Dendritic cell treated with granulocyte-macrophage colony-stimulating factor and Interleukin-4, amounts not matched to agents 40 ng/mL and 50 ng/mL, for 4 days (primary cell): ENCODE results near the gene AGGF1.
"Not testable (repeated sequence)": the region's sequence is repeated elsewhere in the genome, so short reads cannot be mapped to it uniquely, and the experiment has no call there.

Experiments used
- H3K27ac Mint-ChIP-seq: one replicate; pipeline ENCODE4 v1.8.0; 2022; ENCODE audit warnings: mild to moderate bottlenecking, mixed read lengths
- H3K27me3 Mint-ChIP-seq: one replicate; pipeline ENCODE4 v1.8.0; 2022; ENCODE audit warnings: mild to moderate bottlenecking, mixed read lengths
- H3K36me3 Mint-ChIP-seq: one replicate; pipeline ENCODE4 v1.8.0; 2022; ENCODE audit warnings: low read depth, mixed read lengths
- H3K4me1 Mint-ChIP-seq: one replicate; pipeline ENCODE4 v1.8.0; 2022; ENCODE audit warnings: low read depth, mixed read lengths
- H3K4me3 Mint-ChIP-seq: one replicate; pipeline ENCODE4 v1.8.0; 2022; ENCODE audit warnings: mild to moderate bottlenecking, moderate library complexity, mixed read lengths
- H3K9me3 Mint-ChIP-seq: one replicate; pipeline ENCODE4 v1.8.0; 2022; ENCODE audit warnings: mixed read lengths
- intact Hi-C: fragments of 100-400 bp; cut with micrococcal nuclease; formaldehyde crosslinking; loops from one replicate; pipeline ENCODE4 v1.15.0; 2022

AGGF1 gene, protein sequence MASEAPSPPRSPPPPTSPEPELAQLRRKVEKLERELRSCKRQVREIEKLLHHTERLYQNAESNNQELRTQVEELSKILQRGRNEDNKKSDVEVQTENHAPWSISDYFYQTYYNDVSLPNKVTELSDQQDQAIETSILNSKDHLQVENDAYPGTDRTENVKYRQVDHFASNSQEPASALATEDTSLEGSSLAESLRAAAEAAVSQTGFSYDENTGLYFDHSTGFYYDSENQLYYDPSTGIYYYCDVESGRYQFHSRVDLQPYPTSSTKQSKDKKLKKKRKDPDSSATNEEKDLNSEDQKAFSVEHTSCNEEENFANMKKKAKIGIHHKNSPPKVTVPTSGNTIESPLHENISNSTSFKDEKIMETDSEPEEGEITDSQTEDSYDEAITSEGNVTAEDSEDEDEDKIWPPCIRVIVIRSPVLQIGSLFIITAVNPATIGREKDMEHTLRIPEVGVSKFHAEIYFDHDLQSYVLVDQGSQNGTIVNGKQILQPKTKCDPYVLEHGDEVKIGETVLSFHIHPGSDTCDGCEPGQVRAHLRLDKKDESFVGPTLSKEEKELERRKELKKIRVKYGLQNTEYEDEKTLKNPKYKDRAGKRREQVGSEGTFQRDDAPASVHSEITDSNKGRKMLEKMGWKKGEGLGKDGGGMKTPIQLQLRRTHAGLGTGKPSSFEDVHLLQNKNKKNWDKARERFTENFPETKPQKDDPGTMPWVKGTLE

DNA sequence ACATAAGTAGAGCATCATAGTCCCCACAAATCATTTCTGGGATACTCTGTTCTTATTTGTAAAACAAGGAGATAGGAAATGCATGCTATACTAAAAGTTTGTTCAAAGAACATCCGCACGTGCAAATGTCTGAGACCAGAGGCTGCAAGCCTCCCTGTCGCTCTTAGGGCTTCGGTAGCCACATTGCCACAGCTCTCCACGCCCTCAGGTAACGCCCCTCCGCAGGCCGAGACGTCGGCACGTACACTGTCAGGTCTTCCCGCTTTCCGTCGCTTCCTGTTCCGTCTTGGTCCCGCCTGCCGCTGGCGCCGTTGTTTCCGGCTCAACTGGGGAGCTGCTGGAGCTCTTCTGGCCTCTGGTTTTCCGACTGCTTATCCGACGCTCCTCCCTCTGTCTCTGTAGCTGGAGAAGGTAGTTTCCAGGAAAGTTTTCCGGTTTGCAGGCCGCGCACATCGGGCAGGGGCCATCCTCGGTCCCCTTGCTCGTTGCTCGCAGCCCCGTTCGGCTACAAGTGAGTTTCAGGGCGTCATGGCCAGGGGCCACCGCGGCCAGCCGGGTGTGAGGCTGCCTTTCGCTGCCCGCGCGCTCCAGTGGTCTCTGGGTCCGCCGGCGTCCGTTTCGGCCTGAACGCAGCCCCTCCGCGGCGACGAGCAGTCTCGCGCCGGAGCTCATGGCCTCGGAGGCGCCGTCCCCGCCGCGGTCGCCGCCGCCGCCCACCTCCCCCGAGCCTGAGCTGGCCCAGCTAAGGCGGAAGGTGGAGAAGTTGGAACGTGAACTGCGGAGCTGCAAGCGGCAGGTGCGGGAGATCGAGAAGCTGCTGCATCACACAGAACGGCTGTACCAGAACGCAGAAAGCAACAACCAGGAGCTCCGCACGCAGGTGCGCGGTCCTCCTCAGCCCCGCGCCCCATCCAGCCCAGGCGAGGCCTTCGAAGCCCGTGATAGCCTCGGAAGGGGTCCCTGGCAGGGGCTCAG, at the start of gene AGGF1:
TSS of gene AGGF1 (plus strand) at position 308 of the 975 bp plus-strand sequence. CDS start at position 671, 363 bp downstream.
- H3K27me3 Mint-ChIP-seq, result no peaks in the 10 kb centered on the region
- intact Hi-C loops, result loop anchor here (2.0 kb wide), 1 partner anchor 34 kb away; no protein-coding TSS in a partner anchor
- peak within 1 kb of the TSS; percentile 95 for H3K27ac Mint-ChIP-seq
- peaks cover 30% of the 10 kb centered on the region for H3K36me3 Mint-ChIP-seq
- H3K4me1 Mint-ChIP-seq, result peaks cover 15% of the 10 kb centered on the region
- H3K4me3 Mint-ChIP-seq, result peak within 1 kb of the TSS; percentile 95
- H3K9me3 Mint-ChIP-seq, result peaks cover 18% of the 10 kb centered on the region

DNA sequence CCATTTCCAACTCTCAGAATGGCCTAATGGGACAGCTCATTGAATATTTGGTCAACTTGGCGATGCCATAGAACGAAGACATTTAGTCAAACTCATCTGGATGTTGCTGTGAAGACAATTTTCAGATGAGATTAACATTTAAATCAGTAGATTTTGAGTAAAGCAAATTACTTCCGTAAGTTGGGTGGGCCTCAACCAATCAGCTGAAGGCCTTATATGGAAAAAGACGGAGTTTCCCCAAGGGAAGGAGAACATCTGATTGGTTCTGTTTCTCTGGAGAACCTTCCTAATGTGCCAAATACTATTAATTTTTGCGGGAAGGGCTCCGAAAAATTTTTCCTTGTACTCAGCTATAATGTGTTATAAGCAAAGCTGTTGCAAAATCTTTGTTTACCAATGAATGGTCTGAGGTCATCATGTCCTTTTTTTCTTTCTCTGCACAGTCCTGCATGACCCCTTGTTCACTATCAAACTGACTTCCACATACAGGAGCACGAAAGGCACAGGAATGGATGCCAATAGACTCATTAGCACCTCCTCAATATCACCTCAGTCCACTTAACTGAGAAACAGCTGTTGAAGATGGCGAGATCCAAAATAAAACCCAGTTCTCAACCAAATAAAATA, 49.6 kb upstream of the AGGF1 start:
- Mint-ChIP-seq H3K27me3 (peaks cover 2% of the 10 kb centered on the region), H3K4me3 (no peak overlapping the region), H3K27ac (no peak overlapping the region), H3K4me1 (no peaks in the 10 kb centered on the region), H3K9me3 (no peaks in the 10 kb centered on the region), H3K36me3 (no peaks in the 10 kb centered on the region)
- intact Hi-C loops, result no loop called here

DNA sequence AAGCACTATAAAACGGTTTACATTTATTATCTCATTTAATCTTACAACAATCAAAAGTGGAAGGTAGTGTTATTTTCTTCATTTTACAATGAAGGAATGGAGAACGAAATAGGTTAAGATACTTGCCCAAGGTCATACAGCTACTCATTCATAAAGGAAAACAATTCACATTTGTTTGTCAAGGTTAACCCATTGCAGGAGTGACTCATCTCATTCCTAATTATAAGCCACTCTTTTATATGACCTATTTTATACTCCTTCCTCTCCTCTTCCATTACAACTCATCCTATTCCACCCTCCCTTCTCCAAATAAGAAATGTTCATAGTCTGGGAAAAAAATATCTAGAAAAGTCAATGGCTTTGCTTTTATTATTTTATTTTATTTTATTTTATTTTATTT, 47.8 kb upstream of the AGGF1 start:
- no peaks in the 10 kb centered on the region for H3K36me3 Mint-ChIP-seq
- peaks cover 9% of the 10 kb centered on the region for H3K4me1 Mint-ChIP-seq
- H3K4me3 Mint-ChIP-seq, result no peak overlapping the region
- peaks cover 2% of the 10 kb centered on the region for H3K27me3 Mint-ChIP-seq
- H3K9me3 Mint-ChIP-seq, result no peaks in the 10 kb centered on the region
- intact Hi-C loops, result no loop called here
- no peak overlapping the region for H3K27ac Mint-ChIP-seq

DNA sequence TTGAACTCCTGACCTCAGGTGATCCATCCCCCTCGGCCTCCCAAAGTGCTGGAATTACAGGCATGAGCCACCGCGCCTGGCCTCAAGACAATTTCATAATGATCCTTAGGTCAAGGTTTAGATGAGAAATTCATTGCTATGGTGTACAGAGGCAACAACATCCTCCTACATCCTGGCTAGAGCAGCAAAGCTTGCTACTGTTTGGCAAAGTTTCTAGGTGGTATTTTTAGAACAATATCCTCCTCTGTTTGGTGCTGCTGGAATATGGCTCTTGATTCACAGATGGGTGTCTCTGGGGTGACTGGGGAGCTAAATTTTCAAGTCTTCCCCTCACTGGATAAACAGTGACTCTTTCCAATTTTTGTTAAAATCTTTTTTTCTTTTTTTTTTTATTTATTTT, 46.7 kb upstream of the AGGF1 start:
- H3K4me1 Mint-ChIP-seq, result peaks cover 13% of the 10 kb centered on the region
- H3K27ac Mint-ChIP-seq, result no peak overlapping the region
- H3K36me3 Mint-ChIP-seq, result no peaks in the 10 kb centered on the region
- no peak overlapping the region for H3K4me3 Mint-ChIP-seq
- intact Hi-C loops, result no loop called here
- H3K27me3 Mint-ChIP-seq, result peaks cover 2% of the 10 kb centered on the region
- no peaks in the 10 kb centered on the region for H3K9me3 Mint-ChIP-seq

DNA sequence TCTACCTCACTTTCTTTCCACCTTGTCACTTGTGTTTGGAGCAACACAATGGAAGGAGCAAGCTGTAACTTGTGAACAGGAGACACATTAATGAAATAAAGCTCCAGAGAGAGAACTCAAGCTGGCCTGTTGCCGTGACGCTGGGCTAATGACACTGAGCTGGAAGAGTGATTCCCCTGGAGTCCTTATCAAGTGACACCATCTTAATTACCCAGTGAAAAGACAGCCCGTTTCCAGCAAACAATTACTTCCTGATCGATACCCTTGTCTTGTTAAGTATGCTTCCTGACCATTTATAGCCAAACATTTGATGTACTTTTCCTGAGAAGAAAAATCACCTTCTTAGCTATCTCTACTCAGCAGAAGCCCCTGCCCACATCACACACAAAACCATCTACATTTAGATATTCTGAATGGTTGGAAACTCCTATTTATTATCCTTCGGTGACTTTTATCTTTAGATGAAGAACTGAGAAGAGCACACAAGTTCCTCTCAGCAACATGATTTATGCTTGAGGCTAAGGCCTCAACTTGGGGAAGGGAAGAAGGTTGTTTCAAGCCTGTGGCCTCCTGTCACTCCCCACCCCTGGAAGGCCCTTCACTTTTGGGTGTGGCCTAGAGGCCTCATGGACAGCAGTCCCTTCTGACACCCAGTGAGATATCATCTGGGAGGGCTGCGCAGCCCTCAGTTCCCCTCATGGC, 43.2 kb upstream of the AGGF1 start:
- H3K4me3 Mint-ChIP-seq, result no peak overlapping the region
- intact Hi-C loops, result no loop called here
- H3K4me1 Mint-ChIP-seq, result peaks cover 21% of the 10 kb centered on the region
- peak overlapping the region; percentile 14 for H3K27ac Mint-ChIP-seq
- H3K36me3 Mint-ChIP-seq, result no peaks in the 10 kb centered on the region
- H3K9me3 Mint-ChIP-seq, result no peaks in the 10 kb centered on the region
- no peaks in the 10 kb centered on the region for H3K27me3 Mint-ChIP-seq

DNA sequence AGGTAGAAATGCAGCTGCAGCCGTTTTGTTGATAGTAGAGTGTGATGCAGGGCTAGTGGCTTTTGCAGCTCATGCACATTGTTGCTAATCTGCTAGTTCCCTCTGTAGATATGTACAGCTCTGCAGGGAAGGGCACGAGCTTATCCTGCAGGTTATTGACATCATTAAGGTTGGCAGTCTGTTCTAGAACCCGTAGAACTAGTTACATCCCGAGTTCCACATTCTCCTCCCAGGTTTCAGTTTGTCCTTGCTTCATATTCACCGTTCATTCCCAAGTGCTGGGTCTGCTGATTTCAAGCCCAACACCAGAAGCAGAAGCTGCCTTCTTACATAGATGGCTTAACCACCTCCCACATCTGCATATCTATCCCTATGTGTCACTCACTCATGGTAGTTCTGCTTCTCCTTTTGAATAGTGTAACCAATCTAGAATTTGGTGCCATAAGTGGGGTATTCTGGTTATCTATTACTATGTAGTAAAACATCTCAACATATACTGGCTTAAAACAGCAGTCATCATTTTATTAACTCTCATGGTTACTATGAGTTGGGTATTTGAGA, 39.2 kb upstream of the AGGF1 start:
- peaks cover under 1% of the 10 kb centered on the region for H3K27me3 Mint-ChIP-seq
- peak overlapping the region; percentile 58 for H3K27ac Mint-ChIP-seq
- no peaks in the 10 kb centered on the region for H3K36me3 Mint-ChIP-seq
- H3K4me3 Mint-ChIP-seq, result no peak overlapping the region
- no peaks in the 10 kb centered on the region for H3K9me3 Mint-ChIP-seq
- H3K4me1 Mint-ChIP-seq, result peaks cover 21% of the 10 kb centered on the region
- intact Hi-C loops, result no loop called here

DNA sequence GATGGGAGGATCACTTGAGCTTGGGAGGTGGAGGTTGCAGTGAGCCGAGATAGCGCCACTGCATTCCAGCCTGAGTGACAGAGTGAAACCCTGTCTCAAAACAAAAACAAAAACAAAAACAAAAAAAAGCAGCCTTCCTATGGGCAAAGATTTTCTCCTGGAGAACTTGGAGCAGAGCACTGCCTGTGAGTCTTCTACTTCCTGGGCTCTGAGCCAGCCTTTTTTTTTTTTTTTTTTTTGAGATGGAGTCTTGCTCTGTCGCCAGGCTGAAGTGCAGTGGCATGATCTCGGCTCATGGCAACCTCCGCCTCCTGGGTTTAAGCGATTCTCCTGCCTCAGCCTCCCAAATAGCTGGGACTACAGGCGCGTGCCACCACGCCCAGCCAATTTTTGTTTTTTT, 36.8 kb upstream of the AGGF1 start:
- H3K27ac Mint-ChIP-seq, H3K4me3 Mint-ChIP-seq, H3K27me3 Mint-ChIP-seq, H3K36me3 Mint-ChIP-seq, intact Hi-C loops, H3K9me3 Mint-ChIP-seq, H3K4me1 Mint-ChIP-seq: not testable (repeated sequence)

DNA sequence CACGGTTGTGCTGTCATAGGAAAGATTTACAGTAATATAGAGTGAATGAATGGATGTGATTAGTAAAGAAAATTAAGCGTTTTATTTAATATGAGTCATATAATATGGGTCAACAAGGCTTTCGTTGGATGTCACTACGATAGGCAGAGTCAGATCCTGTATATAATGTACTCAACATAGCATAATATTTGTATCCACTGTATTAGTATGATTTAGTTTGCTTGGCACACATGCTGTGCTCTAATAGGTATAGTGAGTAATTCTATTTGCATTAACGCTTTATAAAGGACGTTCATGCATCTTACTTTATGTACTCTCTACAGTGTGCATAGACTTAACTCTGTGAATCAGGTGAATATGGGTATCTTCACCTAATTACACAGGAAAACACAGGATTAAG, 35.9 kb upstream of the AGGF1 start:
- H3K27ac Mint-ChIP-seq, result no peak overlapping the region
- intact Hi-C loops, result no loop called here

DNA sequence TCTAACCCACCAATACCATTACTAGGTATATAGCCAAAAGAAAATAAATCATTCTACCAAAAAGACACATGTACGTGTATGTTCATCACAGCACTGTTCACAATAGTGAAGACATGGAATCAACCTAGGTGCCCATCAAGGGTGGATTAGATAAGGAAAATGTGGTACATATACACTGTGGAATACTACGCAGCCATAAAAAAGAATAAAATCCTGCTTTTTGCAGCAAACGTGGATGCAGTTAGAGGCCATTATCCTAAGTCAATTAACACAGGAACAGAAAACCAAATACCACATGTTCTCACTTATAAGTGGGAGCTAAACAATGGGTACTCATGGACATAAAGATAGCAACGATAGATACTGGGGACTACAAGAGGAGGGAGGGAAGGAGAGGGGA, 32.0 kb upstream of the AGGF1 start:
- intact Hi-C loops, H3K4me3 Mint-ChIP-seq, H3K4me1 Mint-ChIP-seq, H3K36me3 Mint-ChIP-seq, H3K27me3 Mint-ChIP-seq, H3K27ac Mint-ChIP-seq, H3K9me3 Mint-ChIP-seq: not testable (repeated sequence)

More for the DNA sequence above, 35.9 kb upstream of the AGGF1 start:
- Mint-ChIP-seq H3K4me3 (no peak overlapping the region), H3K36me3 (no peaks in the 10 kb centered on the region), H3K9me3 (no peaks in the 10 kb centered on the region), H3K4me1 (peaks cover 14% of the 10 kb centered on the region), H3K27me3 (peaks cover 3% of the 10 kb centered on the region)

DNA sequence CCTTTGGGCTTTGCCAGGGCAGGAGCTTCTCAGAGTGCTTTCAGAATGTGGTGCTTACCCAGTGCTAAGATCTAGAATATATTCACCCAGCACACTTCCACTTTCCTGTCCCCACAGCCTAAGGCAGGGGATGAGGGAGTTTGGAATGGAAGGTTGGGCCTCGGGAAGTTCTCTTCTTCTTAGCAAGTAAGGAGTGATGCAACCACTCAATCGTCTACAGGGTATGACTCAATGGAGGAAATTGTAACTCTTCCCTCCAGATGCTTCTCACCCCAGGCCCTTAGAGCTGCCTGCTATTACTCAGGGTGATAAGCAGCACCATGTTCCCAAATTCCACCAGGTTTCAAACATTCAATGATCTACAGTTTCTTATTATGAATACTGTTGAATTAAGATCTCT, 30.8 kb upstream of the AGGF1 start:
- Mint-ChIP-seq H3K4me3 (no peak overlapping the region), H3K27ac (peak overlapping the region; percentile 45), H3K36me3 (no peaks in the 10 kb centered on the region), H3K27me3 (peaks cover 6% of the 10 kb centered on the region), H3K9me3 (no peaks in the 10 kb centered on the region), H3K4me1 (peaks cover 8% of the 10 kb centered on the region)
- intact Hi-C loops, result no loop called here

DNA sequence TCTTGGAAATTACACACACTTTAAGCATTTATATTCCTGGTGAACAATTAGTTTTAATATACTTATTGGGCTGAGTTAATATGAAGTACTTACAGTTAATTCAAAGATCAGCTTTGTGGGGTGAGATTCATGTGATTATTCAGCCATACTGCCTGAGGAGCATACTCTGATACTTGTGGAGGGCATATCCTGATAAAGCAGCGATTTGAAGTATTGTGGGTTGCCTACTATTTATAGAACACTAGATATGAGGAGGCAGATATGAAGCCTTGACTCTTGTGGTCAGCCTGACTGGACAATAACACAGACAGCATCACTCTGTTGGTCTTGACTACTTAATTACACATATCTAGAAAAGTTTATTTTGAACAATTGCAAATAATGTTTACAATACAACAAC, 27.0 kb upstream of the AGGF1 start:
- H3K4me3 Mint-ChIP-seq, result no peak overlapping the region
- no peaks in the 10 kb centered on the region for H3K9me3 Mint-ChIP-seq
- no peak overlapping the region for H3K27ac Mint-ChIP-seq
- no peaks in the 10 kb centered on the region for H3K36me3 Mint-ChIP-seq
- peaks cover 14% of the 10 kb centered on the region for H3K4me1 Mint-ChIP-seq
- peaks cover 5% of the 10 kb centered on the region for H3K27me3 Mint-ChIP-seq
- intact Hi-C loops, result no loop called here

DNA sequence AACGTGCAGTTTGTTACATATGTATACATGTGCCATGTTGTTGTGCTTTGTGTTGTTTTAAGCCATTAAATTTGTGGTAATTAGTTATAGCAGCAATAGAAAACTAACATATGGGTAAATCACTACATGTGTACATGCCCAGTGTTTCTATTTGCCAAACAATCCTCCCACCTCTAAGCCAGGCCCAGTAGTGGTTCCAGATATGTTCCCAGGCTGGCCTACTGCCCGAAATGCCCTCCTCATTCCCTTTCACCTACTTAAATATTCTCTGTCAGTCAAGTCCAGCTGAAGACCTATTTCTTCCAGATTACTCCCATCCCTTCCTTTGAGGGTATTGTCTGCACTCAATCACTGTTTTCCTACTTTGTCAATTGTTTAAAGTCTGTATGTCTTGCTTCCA, 24.1 kb upstream of the AGGF1 start:
- H3K27me3 Mint-ChIP-seq, result peaks cover 5% of the 10 kb centered on the region
- no peaks in the 10 kb centered on the region for H3K36me3 Mint-ChIP-seq
- no peak overlapping the region for H3K4me3 Mint-ChIP-seq
- H3K9me3 Mint-ChIP-seq, result no peaks in the 10 kb centered on the region
- H3K27ac Mint-ChIP-seq, result no peak overlapping the region
- intact Hi-C loops, result no loop called here
- H3K4me1 Mint-ChIP-seq, result peaks cover 6% of the 10 kb centered on the region

DNA sequence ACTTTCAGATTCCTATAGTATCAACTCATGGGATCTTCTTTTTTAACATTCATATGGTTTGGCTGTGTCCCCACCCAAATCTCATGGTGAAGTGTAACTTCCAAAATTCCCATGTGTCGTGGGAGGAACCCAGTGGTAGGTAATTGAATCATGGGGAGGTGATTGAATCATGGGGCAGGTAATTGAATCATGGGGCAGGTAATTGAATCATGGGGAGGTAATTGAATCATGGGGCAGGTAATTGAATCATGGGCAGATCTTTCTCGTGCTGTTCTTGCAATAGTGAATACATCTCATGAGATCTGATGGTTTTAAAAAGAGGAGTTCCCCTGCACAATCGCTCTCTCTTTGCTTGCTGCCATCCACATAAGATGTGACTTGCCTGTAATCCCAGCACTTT, 21.8 kb upstream of the AGGF1 start:
- peaks cover 6% of the 10 kb centered on the region for H3K4me1 Mint-ChIP-seq
- no peak overlapping the region for H3K27ac Mint-ChIP-seq
- H3K4me3 Mint-ChIP-seq, result no peak overlapping the region
- no peaks in the 10 kb centered on the region for H3K36me3 Mint-ChIP-seq
- H3K9me3 Mint-ChIP-seq, result no peaks in the 10 kb centered on the region
- peaks cover 4% of the 10 kb centered on the region for H3K27me3 Mint-ChIP-seq
- intact Hi-C loops, result no loop called here
